HG03439 (cell line): ENCODE data around the gene KRT78.

Source experiments
- ATAC-seq: cut with Tn5 transposase; IDR thresholded peaks from one replicate; pipeline ENCODE4 v1.9.1; 2021; ENCODE audit warnings: mild to moderate bottlenecking, moderate library complexity; ENCODE audit not compliant: unreplicated experiment

The KRT78 gene

DNA sequence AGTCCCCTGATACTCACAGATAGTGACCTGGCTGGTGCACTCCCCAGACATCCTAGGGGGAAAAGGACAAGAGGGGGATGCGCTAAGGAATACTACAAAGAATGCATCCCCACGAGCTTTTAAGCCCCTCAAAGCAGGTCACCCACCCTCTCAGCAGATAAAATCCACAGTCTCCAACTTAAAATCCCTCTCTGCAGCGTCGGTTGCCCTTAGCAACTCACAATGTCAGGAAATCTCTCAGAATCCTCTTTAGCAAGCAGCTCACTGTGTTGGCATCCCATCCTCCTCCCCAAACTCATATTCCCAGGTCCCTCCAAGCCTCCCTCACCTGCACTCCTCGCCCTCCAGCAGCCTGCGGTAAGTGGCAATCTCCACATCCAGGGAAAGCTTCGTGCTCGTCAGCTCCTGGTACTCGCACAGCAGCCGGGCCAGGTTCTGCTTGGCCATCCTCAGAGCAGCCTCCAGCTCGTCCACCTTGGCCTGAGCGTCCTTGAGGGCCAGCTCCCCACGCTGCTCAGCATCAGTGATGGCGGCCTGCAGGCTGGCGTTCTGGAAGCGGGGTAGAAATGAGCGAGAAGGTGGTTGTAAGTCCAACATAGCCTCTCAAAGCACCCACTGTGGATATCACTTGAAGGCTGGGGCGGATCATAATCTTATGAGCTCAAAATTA, 9.2 kb downstream of the KRT78 start:
- ATAC-seq: no peak

DNA sequence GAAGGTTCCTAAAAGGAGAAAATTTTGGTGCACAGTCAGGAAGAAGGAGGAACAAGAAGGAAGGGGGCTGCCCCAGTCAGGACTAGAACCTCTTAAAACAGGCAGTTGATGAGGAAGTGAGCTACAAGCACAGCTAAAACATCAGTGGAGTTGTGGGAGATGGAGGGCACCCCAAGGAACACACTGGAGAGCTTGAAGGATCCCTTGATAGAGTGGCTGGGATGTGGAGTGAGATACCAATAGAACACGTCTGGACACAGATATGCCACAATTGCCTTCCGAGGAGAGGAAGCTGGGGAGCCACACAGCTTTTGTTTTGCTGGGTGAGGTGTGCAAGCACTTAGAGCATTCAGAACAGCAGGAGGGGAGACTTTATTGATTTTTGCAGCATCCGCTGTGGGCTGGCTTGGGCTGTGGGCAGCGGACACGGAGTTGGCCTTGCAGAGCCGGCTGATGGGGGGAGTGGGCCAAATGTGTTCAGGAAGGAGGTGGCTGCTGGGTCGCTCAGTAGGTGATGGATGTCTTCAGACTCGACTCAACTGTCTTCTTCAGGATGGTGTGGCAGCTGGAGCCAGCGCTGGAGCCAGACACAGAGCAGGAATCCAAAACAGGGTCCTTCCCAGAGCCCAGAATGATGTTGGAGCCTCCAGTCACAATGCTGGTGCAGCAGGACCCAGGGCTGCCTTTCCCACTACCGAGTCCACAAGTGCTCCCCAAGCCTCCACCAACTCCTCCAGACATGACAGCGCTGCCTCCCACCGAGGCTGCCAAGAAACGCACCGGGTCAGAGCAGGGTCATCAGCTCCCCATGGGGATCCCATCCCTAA, 10.0 kb downstream of the KRT78 start:
- no peak for ATAC-seq

DNA sequence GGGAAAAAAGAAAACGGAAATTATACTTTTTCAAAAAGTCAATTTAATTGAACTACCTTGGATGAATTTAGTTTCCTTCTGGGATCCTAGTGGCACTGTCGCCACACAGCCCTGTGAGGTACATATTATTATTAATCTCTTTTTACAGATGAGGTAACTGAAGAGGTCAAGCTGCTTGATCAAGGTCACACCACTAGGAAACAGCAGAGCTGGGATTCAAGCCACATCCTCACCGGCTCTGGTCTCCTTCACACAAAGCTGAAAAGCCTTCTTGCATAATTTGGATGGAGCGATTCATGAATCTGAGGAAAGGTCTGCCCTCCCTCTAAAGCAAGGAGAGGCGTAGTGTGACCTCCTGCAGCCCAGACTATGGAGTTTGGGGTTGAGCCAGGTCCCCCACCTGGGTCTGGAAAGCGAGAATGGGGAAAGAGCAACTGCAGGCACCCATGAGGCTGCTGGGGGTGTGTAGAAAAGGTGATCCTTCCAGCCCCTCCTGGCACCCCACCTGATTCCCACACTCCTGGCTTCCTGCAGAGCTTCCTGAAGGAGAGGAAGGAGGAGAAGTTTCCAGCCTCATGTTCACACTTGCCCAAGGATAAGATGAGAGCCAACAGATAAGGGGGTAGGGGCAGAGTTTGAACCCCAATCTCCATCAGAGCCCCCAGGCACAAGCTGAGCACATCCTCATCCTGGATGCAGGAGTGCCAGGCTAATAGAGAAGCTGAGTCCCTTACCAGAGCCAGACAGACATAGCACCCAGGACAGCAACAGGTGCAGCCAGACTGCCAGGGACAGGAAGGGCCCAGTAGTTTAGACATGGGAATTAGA, 10.8 kb downstream of the KRT78 start:
- no peak for ATAC-seq

DNA sequence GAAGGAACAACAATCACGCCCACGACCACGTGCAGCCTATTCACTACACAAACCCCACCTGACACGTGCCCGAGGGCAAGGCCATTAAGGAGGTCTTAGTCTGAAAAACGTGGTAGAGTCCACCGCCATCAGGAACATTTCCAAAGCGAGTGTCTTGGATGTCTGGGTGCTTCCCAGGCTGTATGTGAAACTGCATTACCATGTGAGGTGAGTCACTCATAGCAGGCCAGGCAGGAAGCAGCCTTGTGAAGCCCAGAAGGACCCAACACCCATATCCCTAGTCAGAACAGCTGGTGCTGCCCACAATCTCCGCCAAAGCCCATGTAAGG, 11.4 kb downstream of the KRT78 start:
- no peak for ATAC-seq

DNA sequence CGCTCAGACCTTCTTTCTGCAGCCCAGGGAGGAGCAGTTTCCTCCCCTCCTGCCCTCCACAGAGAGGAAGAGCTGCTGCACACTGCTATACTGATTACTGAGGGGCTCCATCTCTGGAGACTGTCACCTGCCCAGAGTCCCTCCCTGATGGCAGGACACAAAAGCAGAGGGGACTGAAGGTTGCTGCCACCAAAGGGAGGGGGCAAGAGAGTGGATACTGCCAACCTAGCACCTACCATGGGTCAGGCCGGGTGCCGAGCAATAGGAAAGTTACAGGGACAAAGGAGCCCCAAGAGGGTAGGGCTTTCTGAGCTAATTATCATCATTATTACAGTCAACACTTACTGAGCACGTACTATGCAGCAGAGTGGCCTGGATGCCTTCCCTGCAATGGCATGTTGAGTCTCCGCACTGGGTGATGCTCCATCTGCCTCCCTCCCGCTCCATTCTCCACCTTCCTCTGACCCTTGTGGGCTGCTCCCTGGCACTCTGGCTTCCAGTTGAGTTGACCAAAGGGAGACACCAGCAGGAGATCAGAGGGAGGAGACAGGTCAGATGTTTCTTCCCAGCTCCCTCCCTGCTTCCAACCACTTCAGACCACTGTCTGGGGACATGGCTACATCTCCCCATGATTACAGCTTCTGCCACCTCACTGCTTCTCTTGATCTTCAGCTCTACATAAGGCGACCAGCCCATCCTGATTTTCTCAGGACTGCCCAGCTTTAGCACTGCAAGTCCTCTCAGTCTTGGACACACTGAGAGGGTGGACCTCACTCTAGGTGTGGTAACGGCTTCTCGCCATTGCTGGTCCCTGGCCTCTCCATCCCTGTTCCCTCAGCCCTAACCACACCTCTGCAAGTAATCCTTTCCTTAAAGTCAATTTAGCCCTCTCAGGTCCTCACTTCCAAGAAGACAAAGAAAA, 12.0 kb downstream of the KRT78 start:
- ATAC-seq: no peak

DNA sequence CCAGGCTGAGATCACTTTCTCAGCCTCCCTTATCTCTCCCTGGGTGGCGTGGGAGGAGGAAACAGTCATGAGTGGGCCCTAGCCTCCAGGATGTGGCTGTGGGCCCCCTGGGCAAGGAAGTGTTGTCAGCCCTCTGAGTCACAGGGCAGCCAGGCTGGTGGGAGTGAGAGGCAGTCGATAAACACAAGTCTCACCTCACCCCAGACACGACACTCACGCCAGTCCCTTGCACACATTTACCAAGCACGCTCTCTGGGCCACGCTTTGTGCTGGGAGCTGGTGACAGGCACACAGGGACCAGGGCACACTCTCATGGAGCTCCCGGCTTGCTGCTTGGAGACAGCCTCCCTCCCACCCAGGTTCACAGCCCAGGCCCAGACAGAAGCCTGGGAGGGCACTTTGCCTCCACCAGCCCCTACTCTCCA, 12.7 kb downstream of the KRT78 start:
- ATAC-seq: no peak

DNA sequence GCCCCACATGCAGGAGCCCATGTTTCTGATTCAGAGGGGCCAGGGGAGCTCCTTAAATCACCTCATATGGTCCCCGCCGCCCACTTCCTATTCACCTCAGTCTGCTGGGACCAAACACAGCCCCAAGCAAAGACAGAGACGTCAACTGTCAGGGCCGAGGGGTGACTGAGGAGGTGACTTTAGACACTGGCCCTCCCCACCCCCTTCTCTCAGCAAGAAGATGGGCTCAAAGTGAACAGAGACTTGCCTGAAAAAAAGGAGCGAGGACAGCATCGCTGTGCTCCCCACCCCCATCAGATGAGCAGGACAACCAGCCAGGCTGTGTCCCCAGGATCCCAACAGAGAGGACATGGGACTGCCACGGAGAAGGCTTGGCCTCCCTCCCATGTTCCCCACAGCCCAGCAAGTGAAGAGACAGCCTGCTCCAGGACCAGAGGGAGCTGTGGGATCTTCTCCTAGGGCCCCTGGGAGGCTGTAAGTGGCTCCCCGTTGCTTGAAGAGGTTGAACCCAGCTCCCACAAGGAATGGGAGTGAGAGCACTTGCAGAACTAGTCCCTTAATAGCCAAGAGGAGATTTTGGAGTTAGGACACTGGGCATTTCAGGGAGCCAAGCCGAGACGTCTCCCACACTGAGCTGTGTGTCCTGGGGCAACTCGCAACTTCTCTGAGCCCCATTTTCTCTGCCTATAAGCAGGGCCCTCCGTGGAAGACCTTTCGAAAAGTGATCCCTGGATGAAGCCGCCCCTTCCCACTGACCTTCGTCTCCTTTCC, 13.3 kb downstream of the KRT78 start:
- no peak for ATAC-seq

DNA sequence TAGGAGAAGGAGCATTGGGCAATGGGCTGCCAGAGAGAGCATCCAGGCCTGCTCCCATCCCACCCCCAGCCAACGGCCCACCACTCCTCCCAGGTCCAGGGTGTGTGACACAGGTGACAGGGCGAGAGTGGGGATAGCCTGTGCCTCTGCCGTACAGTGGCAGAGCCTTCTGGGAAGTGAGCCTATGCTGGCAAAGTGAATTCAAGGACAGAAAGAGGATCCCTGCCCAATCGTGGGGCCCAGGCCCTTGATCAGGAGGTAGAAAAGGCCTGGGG, 14.1 kb downstream of the KRT78 start:
- ATAC-seq: no peak

DNA sequence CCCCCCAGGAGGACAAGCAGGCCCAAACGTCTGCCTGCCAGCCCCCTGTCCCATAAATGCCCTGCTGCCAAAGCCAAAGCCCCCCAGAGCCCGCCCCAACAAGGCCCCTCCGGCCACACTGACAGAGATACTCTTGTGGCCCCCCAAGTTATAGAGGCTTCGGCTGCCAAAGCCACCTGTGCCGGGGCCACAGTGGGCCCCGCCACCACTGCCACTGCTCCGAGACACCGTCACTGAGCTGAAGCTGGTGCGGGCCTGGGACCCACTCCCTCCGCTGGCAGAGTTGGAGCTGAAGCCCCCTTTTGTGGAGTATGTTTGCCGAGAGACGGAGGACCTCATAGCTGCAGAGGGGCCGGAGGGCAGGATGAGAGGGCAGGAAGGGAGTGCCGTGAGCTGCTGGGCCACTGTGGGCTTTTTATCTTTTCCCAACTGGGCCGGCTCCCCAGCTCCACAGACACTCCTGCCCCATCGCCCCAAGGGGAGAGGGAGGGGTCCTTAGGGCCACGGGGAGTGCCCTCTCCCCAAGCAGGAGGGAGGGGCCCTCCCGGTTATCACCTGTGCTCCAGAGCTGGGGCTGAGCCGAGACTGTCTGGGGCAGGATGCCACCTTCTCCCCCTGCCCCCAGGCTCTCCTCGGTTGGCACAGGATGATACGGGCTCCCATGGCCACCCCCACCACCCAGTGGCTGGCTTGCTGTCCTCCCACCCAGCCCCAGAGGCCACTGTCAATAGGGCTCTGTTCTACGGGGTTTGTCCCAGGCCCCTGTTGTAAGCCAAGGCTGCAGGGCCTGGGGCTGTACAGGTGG, 14.7 kb downstream of the KRT78 start, which contains the start of gene KRT79:
KRT79 (minus strand) TSS at position 390 of the 805 bp plus-strand sequence; CDS start at position 339, 51 bp downstream.
- ATAC-seq: no peak

DNA sequence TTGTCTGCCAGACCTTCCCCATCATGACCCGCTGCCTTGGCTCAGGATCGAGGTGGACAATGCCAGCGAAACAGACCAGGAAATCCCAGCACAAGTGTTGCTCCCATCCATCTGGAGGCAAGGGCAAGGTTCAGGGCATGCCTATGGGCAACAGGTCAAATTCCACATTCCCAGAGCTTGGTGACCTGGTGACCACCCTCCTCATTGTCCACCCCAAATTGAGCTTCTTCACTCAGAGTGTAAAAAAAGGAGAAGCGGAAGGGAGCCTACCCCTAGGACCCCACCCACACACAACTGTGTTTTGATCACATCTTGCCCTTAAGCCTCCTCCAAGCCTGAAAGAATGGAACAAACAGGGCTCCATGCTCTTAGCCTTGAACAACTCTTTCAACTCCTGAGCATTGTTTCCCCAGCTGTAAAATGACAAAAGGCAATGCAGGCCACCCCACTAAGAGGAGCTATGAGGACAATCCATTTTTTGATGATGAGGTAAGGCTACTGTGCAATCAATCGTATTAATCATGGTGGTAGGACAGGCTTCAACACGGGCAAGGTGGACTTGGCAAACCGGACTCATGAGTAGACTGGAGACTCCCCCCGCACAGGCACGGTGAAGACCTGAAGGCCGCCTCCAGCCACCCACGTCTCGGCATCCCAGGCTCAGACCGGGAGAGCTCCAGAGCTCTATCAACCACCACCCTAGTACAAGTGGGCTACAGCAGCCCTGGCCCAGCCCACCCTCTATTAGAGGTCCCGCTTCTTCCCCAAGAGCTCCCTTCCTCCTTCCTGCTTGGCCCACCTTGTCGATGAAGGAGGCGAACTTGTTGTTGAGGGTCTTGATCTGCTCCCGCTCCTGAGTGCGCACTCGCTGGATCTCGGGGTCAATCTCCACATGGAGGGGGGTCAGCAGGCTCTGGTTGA, 15.5 kb downstream of the KRT78 start:
- ATAC-seq: no peak

DNA sequence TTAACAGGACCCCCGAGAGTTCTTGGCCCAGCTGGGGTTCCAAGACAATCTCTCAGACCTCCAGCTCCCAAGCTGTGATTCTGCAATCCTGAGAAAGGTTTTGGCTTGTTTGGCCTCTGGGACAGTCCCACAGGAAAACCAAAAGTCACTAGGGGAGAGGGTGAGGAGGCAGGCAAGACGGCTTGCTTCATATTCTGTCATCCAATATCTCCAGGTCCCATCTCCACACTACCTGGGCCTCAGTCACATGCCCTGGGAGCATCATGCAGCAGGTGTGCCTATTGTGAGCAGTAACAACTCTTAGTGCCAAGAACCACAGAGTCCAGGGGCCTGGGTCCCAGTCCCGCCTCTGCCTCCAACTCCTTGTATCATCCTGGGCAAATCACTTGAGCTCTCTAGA, 16.3 kb downstream of the KRT78 start:
- ATAC-seq: no peak

DNA sequence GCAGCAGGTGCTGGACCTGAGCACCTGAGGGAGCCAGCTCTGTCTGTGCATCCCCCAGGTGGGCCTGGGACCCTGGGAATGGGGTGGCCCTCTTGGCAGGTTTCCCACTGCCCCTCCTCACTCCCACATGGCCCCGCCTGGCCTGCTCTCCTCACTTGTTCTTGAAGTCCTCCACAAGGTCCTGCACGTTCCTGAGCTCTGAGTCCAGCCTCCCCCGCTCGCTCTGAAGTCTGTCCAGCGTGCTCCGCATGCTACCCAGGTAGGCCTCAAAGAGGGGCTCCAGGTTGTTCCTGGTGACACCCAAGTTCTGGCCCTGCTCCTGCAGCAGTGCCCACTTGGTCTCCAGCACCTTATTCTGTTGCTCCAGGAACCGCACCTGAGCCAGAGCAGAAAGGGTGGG, 17.5 kb downstream of the KRT78 start:
- no peak for ATAC-seq

DNA sequence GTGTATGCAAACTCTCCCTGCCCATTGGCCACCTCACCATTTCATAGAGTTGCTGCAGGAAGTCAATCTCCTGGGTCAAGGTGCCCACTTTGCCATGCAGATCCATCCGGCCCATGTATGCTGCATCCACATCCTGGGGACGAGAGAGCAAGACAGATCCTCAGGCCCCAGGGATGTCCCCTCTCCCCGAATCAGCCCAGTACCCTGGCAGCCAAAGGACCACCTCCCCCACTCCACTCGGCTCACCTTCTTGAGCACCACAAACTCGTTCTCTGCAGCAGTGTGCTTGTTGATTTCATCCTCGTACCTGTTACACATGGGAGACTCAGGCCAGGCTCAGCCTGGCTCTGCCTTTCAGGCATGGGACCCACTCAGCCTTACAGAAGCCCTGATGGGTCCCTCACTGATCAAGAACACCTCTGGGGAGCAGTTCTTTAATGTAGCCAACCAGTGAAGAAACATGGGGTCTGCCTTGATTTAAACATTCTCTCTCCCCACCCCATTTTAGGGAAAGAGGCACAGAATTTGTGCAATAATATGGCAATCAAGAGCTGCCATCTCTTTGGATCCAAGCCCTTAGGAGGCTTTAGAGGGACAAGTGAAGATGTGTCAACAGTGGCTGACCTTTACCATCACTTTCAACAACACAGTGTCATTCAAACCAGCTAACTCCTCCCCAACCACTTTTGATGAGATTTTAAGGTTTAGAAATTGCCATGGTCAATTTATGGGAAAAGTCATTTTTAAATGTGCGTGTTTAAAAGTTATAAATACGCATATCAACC, 18.6 kb downstream of the KRT78 start:
- no peak for ATAC-seq

DNA sequence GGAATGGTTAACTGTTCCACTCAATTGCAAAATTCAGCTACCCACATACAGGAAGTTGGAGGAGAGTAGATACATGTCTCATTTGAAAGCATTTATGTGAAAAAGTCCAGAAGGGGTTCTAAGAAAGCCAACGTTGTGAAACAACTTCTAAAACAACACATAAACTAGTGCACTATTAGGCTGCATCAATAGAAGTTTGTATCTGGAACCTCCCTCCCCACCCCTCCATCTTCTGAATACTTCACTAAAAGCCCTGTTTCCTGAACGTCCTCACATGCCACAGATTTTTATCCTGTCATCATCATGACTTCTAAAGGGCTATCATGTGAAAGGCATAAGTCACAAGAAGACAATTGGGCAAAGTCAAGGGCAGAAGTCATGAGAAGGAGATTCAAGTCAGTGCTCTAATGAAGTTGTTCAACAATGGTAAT, 20.2 kb downstream of the KRT78 start:
- ATAC-seq: no peak

DNA sequence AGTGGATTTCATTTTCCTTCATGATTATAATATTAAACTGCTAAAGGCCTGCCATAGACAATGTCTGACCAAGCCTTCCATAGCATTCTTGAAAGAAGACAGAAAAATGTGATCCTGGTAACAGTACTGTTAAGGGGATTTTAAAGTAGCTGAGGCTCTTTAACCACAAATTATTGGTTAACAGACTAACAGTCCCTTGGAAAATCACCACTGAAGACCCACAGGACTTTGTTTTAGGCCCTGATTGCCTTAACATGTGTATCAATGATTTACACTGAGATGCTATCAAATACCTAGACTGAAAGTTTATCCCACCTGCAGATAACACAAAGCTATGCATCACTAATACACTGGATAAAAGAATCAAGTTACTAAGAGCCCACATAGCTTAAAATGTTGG, 20.6 kb downstream of the KRT78 start:
- ATAC-seq: no peak

DNA sequence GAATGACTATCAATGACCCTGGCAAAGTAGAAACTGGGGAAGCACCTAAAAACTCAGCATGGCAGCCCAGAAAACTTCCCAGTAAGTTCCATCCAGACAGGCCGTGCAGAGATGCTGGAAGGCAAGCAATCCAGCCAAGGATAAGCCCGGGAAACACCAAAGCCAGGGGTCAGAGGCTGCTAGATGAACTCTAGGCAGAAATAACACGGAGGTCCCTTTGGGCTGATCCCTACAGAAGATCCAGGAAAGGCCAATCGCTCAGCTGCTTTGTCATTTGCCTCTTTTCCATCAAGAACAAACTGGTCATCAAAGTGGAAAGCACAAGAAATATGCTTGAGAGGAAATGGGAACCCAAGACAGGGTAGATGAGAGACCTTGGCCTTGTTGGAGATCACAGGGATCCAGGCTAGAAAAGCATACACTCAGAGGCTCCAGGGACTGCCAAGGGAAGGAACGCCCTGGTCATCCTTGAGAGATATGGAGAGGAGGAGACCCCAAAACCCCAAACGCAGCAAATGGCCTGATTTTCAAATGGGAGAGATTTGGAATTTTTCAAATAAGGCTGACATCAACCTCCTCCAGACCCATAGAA, 21.2 kb downstream of the KRT78 start:
- ATAC-seq: no peak
